GM12874 (cell line): ENCODE data around the gene DUSP19.

Experiments
- TF ChIP-seq, protein P1 (sequence below): IDR thresholded peaks from 2 replicates; pipeline ENCODE4 v1.5.1; 2011; ENCODE audit warnings: low read depth, mild to moderate bottlenecking, control low read depth, low read length, moderate library complexity; ENCODE audit not compliant: insufficient read depth

The DUSP19 gene, protein sequence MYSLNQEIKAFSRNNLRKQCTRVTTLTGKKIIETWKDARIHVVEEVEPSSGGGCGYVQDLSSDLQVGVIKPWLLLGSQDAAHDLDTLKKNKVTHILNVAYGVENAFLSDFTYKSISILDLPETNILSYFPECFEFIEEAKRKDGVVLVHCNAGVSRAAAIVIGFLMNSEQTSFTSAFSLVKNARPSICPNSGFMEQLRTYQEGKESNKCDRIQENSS

GRCh38 chr2:183078464-183079138 is at the start of gene DUSP19:
Gene DUSP19 (plus strand): TSS chr2:183078747. CDS start chr2:183078934, 187 bp downstream.
- TF ChIP-seq, protein P1, sequence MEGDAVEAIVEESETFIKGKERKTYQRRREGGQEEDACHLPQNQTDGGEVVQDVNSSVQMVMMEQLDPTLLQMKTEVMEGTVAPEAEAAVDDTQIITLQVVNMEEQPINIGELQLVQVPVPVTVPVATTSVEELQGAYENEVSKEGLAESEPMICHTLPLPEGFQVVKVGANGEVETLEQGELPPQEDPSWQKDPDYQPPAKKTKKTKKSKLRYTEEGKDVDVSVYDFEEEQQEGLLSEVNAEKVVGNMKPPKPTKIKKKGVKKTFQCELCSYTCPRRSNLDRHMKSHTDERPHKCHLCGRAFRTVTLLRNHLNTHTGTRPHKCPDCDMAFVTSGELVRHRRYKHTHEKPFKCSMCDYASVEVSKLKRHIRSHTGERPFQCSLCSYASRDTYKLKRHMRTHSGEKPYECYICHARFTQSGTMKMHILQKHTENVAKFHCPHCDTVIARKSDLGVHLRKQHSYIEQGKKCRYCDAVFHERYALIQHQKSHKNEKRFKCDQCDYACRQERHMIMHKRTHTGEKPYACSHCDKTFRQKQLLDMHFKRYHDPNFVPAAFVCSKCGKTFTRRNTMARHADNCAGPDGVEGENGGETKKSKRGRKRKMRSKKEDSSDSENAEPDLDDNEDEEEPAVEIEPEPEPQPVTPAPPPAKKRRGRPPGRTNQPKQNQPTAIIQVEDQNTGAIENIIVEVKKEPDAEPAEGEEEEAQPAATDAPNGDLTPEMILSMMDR = no peak

- TF ChIP-seq, protein P1 = no peak
Measured at GRCh38 chr2:183029219-183029618, 49.3 kb upstream of the DUSP19 start.

DNA sequence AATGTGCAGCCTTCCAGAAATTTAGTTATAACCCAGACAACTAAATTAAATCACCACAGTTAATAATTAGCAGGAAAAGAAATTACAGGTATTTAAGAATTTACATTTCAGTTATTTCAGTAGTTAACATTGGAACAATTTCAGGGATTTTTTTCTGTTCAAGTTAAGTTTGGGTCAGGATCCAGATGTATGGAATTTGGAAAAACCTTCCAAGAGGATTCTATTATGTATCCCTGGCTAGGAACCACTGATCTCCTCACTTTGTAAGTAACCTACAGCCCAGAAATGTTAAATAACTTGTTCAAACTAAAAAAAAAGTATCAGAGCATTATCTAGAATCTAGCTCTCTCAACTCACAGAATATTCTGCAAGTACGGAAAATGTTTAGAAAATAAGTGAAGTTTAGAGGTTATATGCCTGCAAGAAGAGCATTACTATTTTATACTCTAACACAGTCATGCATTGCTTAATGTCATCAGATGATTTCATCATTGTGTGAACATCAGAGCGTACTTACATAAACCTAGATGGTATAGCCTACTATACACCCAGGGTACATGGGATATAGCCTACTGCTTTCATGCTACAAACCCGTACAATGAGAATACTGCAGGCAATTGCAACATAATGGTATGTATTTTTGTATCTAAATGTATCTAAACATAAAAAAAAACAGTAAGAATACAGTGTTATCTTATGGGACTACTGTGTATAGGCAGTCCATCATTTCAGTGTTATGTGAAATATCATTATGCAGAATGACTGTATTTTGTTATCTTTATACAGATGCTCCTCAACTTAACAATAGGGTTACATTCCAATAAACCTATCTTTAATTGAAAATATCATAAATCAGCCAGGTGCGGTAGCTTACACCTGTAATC is 46.4 kb upstream of the DUSP19 start:
- TF ChIP-seq, protein P1 = no peak

- TF ChIP-seq, protein P1 = no peak
Measured at GRCh38 chr2:183033951-183034350, 44.6 kb upstream of the DUSP19 start.

GRCh38 chr2:183034806-183035205 is 43.7 kb upstream of the DUSP19 start:
- TF ChIP-seq, protein P1 = no peak

DNA sequence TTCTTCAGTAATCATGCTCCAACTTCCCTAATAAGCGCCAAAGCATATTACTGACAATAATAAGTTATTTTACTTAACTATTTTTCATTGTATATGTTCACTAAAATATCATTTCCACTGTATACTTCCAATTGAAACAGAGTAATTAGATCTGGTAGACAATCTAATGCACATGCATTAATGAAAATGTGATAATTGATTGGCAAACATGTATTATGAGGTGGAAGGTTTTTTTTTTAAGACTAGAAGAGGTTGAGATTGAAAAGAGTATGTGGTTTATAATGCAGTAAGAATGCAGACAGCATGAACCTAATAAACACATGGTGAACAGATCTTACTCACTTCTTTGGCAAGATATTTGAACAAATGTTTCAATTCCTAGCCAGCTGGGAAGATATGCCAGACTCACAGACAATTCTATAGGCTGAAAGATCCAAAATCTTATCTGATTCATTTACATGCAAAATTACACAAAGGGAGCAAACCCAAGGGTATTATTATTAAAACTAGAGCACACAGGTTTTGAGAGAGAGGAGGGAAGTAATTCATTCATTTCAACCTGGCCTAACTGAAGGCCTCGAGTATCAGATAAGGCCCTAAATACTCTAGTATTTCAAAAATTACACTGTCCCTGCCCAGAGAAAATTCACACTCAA is 43.1 kb upstream of the DUSP19 start:
- TF ChIP-seq, protein P1 = no peak

DNA sequence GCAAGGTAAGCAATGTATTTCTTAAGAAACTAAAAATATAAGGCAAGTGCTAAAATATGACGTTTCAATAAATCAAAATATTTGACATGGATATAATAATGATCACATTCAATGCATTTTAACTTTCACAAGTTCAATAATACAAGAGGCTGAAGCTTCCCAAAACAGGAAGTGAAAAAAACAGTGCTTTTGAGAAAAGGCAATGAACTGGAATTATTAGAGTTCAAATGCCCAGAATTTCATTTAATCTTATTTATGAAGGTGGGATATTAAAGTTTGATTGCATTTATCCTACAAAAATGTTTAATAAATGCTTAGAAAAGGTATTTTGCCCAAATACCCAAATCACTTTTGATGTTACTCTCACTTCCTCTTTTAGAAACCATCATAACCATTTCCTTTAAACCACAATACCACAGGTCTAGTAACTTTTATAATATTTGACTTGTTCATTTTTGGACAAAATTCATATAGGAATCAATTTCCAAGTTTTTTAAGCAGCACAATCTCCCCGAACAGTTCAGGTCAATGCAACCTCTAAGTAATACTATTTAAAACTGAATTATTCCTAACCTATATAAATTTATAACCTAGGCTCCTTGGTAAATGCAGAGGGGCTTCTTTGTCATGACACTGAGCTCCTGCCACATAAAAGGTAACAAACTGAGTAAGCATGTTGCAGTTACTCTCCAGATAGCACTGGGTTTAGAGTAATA is 42.4 kb upstream of the DUSP19 start:
- TF ChIP-seq, protein P1 = no peak
